AG09319 (cell line): Measurements from ENCODE around the gene TTC24.
"Not testable (repeated sequence)": the region's sequence is repeated elsewhere in the genome, so short reads cannot be mapped to it uniquely, and the experiment has no call there.

Source experiments
- DNase-seq: peaks from one replicate; pipeline ENCODE4 v3.0.0-alpha.2; 2010; ENCODE audit warnings: low read depth; ENCODE audit errors: extremely low read depth
- TF ChIP-seq, protein P1 (sequence below): IDR thresholded peaks from 2 replicates; pipeline ENCODE4 v1.5.1; 2011; ENCODE audit warnings: low read depth, mild to moderate bottlenecking, inconsistent platforms, low read length, moderate library complexity

The TTC24 gene

DNA sequence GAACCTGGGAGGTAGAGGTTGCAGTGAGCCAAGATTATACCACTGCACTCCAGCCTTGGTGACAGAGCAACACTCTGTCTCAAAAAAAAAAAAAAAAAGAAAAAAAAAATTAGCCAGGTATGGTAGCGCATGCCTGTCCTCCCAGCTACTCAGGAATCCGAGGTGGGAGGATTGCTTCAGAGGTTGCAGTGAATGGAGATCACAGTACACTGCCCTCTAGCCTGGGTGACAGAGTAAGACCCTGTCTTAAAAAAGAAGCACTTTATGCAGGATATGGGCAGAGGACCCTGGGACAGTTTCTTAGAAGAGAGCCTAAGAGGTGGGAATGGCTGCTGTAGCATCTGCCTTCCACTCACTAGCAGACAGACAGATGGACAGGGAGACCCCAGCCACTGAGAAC lies 30.1 kb upstream of the TTC24 start:
- DNase-seq: no peak
- TF ChIP-seq, protein P1, sequence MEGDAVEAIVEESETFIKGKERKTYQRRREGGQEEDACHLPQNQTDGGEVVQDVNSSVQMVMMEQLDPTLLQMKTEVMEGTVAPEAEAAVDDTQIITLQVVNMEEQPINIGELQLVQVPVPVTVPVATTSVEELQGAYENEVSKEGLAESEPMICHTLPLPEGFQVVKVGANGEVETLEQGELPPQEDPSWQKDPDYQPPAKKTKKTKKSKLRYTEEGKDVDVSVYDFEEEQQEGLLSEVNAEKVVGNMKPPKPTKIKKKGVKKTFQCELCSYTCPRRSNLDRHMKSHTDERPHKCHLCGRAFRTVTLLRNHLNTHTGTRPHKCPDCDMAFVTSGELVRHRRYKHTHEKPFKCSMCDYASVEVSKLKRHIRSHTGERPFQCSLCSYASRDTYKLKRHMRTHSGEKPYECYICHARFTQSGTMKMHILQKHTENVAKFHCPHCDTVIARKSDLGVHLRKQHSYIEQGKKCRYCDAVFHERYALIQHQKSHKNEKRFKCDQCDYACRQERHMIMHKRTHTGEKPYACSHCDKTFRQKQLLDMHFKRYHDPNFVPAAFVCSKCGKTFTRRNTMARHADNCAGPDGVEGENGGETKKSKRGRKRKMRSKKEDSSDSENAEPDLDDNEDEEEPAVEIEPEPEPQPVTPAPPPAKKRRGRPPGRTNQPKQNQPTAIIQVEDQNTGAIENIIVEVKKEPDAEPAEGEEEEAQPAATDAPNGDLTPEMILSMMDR: no peak

GRCh38 chr1:156549831-156550230 lies 29.7 kb upstream of the TTC24 start:
- no peak for DNase-seq
- TF ChIP-seq, protein P1: no peak

DNA sequence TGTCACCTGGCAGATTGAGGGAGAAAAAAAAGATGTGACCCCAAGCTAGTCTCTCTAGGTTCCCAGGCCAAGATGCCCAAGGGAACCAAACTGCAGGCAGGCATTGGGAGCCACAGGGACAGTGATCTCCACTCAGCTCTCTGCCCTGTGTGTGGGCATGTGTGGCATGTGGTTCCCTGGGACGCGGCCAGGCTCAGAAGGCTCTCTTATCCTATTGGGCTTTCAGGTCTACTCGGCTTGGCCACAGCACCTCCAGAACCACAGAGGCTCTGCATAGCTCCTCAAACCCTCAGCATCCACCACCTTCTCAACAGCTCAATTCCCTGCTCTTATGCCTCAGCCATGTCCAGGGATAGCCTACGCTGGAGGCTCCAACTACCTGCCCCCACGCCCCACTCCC lies 29.2 kb upstream of the TTC24 start:
- TF ChIP-seq, protein P1: no peak
- DNase-seq: no peak

- no peak for DNase-seq
- TF ChIP-seq, protein P1: no peak
Observed at GRCh38 chr1:156551066-156551643, 28.4 kb upstream of the TTC24 start.

GRCh38 chr1:156551869-156552268 lies 27.7 kb upstream of the TTC24 start:
- DNase-seq: no peak
- TF ChIP-seq, protein P1: no peak

DNA sequence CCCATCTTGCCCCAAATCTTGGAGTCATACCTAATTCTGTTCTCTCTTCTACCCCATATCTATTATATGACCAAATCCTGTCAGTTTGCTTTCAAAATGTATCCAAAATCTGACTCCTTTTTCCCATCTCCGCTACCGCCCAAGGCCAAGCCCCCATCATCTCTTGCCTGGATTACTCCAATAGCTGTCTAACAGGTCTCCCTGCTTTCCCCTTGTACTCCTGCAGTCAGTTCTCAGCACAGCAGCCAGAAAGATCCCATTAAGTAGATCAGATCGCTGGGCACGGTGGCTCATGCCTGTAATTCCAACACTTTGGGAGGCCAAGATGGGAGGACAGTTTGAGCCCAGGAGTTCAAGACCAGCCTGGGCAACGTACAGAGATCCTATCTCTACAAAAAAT lies 27.0 kb upstream of the TTC24 start:
- TF ChIP-seq, protein P1: no peak
- DNase-seq: no peak

DNA sequence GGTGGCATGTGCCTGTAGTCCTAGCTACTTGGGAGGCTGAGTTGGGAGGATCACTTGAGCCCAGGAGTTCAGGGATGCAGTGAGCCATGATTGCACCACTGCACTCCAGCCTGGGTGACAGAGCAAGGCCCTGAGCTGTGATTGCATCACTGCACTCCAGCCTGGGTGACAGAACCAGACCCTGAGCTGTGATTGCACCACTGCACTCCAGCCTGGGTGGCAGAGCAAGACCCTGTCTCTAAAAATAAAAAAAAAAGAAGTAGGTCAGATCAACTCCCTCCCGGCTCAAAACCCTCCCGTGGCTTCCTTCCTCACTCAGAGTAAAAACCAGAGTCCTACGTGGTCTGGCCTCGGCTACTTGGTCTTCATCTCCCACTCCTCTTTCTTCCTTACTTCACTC lies 26.6 kb upstream of the TTC24 start:
- not testable (repeated sequence) for DNase-seq

- TF ChIP-seq, protein P1: no peak
- DNase-seq: no peak
Observed at GRCh38 chr1:156553860-156554485, 25.6 kb upstream of the TTC24 start.
